Measurements from ENCODE around the gene LSM5. TPM values are rescaled to one million over a fixed set of nuclear protein-coding genes. Genes with fewer than 3 reads are reported as not detected.

The LSM5 gene
- total RNA-seq, 3 donors from 2014 or later: 19.3 to 20.1 (median 19.8) TPM

DNA sequence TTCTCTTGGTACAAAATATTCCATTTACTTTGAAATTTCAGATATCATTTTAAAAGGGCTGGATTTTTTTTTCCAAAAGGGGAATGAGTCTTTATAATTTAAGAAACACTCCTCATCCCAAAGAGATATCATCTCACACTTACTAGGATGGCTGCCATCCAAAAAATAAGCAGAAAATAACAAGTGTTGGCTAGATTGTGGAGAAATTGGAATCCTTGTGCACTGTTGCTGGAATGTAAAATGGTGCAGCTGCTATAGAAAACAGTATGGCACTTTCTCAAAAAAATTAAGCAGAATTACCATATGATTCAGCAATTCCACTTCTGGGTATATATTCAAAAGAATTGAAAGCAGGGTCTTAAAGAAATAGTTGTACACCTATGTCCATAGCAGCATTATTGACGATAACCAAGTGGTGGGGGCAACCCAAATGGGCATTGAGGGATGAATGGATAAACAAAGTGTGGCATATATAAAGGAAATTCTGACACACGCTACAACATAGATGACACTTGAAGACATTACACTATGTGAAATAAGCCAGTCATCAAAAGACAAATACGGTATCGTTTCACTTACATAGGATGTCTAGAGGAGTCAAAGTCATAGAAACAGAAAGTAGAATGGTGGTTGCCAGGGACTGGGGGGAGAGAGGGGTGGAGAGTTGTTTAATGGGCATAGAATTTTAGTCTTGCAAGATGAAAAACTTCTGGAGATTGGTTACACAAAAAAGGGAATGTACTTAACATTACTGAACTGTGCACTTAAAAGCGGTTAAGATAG is 53.8 kb downstream of the LSM5 start:
- no peak for DNase-seq (ENCODE audit: low spot score in 2 of 2)
- intact Hi-C loops (cut with DNase I; ENCODE audit: low total_unique reads): no loop called here
- H3K9me3 ChIP-seq: no peaks in the 10 kb centered on the region
- TF ChIP-seq POLR2AphosphoS5 (IDR thresholded peaks at IDR 0.05) (no peak), POLR2A (IDR thresholded peaks at IDR 0.05) (no peak)
- TF ChIP-seq, protein P1, sequence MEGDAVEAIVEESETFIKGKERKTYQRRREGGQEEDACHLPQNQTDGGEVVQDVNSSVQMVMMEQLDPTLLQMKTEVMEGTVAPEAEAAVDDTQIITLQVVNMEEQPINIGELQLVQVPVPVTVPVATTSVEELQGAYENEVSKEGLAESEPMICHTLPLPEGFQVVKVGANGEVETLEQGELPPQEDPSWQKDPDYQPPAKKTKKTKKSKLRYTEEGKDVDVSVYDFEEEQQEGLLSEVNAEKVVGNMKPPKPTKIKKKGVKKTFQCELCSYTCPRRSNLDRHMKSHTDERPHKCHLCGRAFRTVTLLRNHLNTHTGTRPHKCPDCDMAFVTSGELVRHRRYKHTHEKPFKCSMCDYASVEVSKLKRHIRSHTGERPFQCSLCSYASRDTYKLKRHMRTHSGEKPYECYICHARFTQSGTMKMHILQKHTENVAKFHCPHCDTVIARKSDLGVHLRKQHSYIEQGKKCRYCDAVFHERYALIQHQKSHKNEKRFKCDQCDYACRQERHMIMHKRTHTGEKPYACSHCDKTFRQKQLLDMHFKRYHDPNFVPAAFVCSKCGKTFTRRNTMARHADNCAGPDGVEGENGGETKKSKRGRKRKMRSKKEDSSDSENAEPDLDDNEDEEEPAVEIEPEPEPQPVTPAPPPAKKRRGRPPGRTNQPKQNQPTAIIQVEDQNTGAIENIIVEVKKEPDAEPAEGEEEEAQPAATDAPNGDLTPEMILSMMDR (IDR thresholded peaks at IDR 0.05): no peak
- H3K27ac ChIP-seq: no peak overlapping the region
- H3K4me3 ChIP-seq: no peak overlapping the region
- H3K36me3 ChIP-seq: no peaks in the 10 kb centered on the region
- no peaks in the 10 kb centered on the region for H3K4me1 ChIP-seq
- no peaks in the 10 kb centered on the region for H3K27me3 ChIP-seq

Other genes starting within 250 kb of the LSM5 start
- gene AVL9, start 5.1 kb upstream of the LSM5 start, total RNA-seq: 10 to 100 TPM; 27.7 to 54.4 (median 42.3) TPM

All from breast epithelium (tissue), 4 donors.